Prostate gland (tissue), 2 donors: ENCODE measurements around the gene IFT43.
A peak's percentile ranks its signal among the peaks of the same experiment; 100 is the strongest.

Experiments used
- CTCF ChIP-seq, 4 experiments: fragments of 200-600 bp in 2 of 4; fragments of 450-650 bp in 2 of 4; sonication (generic) in 2 of 4; IDR thresholded peaks; 1 replicate in 3 of 4; 2 replicates in 1 of 4; pipeline ENCODE4 v1.5.1; 2016 to 2019; ENCODE audit warnings: antibody characterized with exemption in 4 of 4, mild to moderate bottlenecking in 2 of 4, moderate library complexity in 2 of 4
- POLR2A ChIP-seq: fragments of 450-650 bp; IDR thresholded peaks from one replicate; pipeline ENCODE4 v1.6.1; 2016; ENCODE audit warnings: antibody characterized with exemption, mild to moderate bottlenecking

GRCh38 chr14:75981426-75982265, 3.9 kb upstream of the IFT43 start, which contains the start of gene TGFB3:
- TF ChIP-seq CTCF (IDR thresholded peaks at IDR 0.05) (no peak), POLR2A (peak; percentile 76)
